ENCODE data around the gene ZBTB7A.

Gene ZBTB7A

GRCh38 chr19:4066682-4067395 is at the start of gene ZBTB7A:
Gene ZBTB7A (minus strand): TSS chr19:4066899. CDS start chr19:4055232, 11,667 bp downstream.
- TF ChIP-seq GATA2 (IDR thresholded peaks at IDR 0.05; ENCODE audit: low read depth, low read length) (no peak), GATA3 (IDR thresholded peaks at IDR 0.05; ENCODE audit: low read depth, low read length) (no peak)

GRCh38 chr19:4115818-4116385 is 49.2 kb upstream of the ZBTB7A start:
- TF ChIP-seq GATA3 (IDR thresholded peaks at IDR 0.05; ENCODE audit: low read depth, low read length), result no peak
- TF ChIP-seq GATA2 (IDR thresholded peaks at IDR 0.05; ENCODE audit: low read depth, low read length), result no peak

GRCh38 chr19:4115050-4115817 is 48.5 kb upstream of the ZBTB7A start:
- TF ChIP-seq GATA3 (IDR thresholded peaks at IDR 0.05; ENCODE audit: low read depth, low read length) (no peak), GATA2 (IDR thresholded peaks at IDR 0.05; ENCODE audit: low read depth, low read length) (no peak)

- TF ChIP-seq GATA3 (IDR thresholded peaks at IDR 0.05; ENCODE audit: low read depth, low read length) (no peak), GATA2 (IDR thresholded peaks at IDR 0.05; ENCODE audit: low read depth, low read length) (no peak)
These were observed 47.5 kb upstream of the ZBTB7A start for GRCh38 chr19:4114181-4114580.

- no peak for TF ChIP-seq GATA2 (IDR thresholded peaks at IDR 0.05; ENCODE audit: low read depth, low read length)
These were observed 46.8 kb upstream of the ZBTB7A start for GRCh38 chr19:4113398-4114088.

- TF ChIP-seq GATA2 (IDR thresholded peaks at IDR 0.05; ENCODE audit: low read depth, low read length) (no peak), GATA3 (IDR thresholded peaks at IDR 0.05; ENCODE audit: low read depth, low read length) (no peak)
These were observed 45.7 kb upstream of the ZBTB7A start for GRCh38 chr19:4112367-4112766.

- TF ChIP-seq GATA2 (IDR thresholded peaks at IDR 0.05; ENCODE audit: low read depth, low read length) (no peak), GATA3 (IDR thresholded peaks at IDR 0.05; ENCODE audit: low read depth, low read length) (no peak)
These were observed 42.9 kb upstream of the ZBTB7A start for GRCh38 chr19:4109626-4109945.

GRCh38 chr19:4108767-4109625 is 42.3 kb upstream of the ZBTB7A start:
- no peak for TF ChIP-seq GATA3 (IDR thresholded peaks at IDR 0.05; ENCODE audit: low read depth, low read length)
- no peak for TF ChIP-seq GATA2 (IDR thresholded peaks at IDR 0.05; ENCODE audit: low read depth, low read length)

- no peak for TF ChIP-seq GATA2 (IDR thresholded peaks at IDR 0.05; ENCODE audit: low read depth, low read length)
- no peak for TF ChIP-seq GATA3 (IDR thresholded peaks at IDR 0.05; ENCODE audit: low read depth, low read length)
These were observed 36.4 kb upstream of the ZBTB7A start for GRCh38 chr19:4103080-4103433.

GRCh38 chr19:4102339-4103079 is 35.8 kb upstream of the ZBTB7A start:
- TF ChIP-seq GATA3 (IDR thresholded peaks at IDR 0.05; ENCODE audit: low read depth, low read length) (no peak), GATA2 (IDR thresholded peaks at IDR 0.05; ENCODE audit: low read depth, low read length) (no peak)

GRCh38 chr19:4101496-4101770 is 34.7 kb upstream of the ZBTB7A start:
- TF ChIP-seq GATA3 (IDR thresholded peaks at IDR 0.05; ENCODE audit: low read depth, low read length) (no peak), GATA2 (IDR thresholded peaks at IDR 0.05; ENCODE audit: low read depth, low read length) (no peak)

- TF ChIP-seq GATA3 (IDR thresholded peaks at IDR 0.05; ENCODE audit: low read depth, low read length) (no peak), GATA2 (IDR thresholded peaks at IDR 0.05; ENCODE audit: low read depth, low read length) (no peak)
These were observed 34.2 kb upstream of the ZBTB7A start for GRCh38 chr19:4100647-4101495.

All from SH-SY5Y (cell line).